Panc1 (cell line): ENCODE results near the gene FAM174C.

Experiments used
- CTCF ChIP-seq: fragments of 450-650 bp; IDR thresholded peaks from 2 replicates; pipeline ENCODE4 v1.5.1; 2017; ENCODE audit warnings: mild to moderate bottlenecking
- POLR2AphosphoS5 ChIP-seq: IDR thresholded peaks from 2 replicates; pipeline ENCODE4 v1.6.1; 2012; ENCODE audit warnings: mild to moderate bottlenecking, low read depth, low read length, moderate library complexity
- SIN3A ChIP-seq: IDR thresholded peaks from 2 replicates; pipeline ENCODE4 v1.6.1; 2012; ENCODE audit warnings: low read depth, mild to moderate bottlenecking, low read length, moderate library complexity, borderline replicate concordance; ENCODE audit not compliant: insufficient read depth
- TF ChIP-seq, protein P1 (sequence below), 2 experiments: IDR thresholded peaks; 2 replicates each; pipeline ENCODE4 v1.6.1; 2011 to 2012; ENCODE audit warnings: low read depth in 2 of 2, control low read depth in 1 of 2, low read length in 1 of 2, mild to moderate bottlenecking in 1 of 2, moderate library complexity in 1 of 2; ENCODE audit not compliant: insufficient read depth in 1 of 2

DNA sequence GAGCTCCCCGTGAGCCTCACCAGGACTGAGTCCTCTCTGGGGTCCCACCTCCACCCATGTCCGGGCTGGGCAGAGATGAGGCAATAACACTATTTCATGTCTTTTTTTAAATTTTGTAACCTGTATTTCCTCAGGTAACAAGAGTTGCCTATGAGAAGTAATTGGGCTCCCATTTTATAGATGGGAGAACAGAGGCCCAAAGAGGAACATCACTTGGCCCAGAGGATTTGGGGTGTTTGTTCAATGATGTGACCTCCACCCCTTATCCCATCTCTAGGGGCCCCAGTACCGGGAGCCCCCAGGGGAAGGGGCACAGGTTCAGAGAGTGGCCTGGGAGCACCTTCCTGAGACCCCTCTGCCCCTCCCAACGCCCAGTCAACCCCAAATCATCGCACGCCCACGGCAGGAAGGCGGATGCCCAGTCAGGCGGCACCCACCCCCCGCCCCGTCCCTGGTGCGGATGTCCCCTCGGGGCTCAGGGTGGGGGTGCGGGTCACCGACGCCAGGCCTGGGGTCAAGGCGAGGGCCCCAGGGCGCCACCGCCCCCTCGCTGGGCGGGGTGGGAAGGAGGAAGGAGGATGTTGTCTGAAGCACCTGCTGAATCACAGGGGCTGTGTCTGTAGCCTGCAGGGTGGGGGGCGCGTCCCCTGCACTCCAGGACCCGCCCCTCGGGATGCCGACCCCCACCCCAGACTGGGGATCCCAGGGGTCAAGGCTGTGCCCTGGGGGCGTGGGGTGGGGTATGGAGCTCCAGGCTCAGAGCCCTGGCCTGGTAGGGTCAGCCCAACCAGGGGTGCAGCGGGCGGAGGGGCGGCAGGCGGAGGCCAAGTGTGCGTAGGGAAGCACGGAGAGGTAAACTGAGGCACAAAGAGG is 15.2 kb upstream of the FAM174C start:
- TF ChIP-seq CTCF: no peak
- TF ChIP-seq POLR2AphosphoS5: no peak
- TF ChIP-seq, protein P1, sequence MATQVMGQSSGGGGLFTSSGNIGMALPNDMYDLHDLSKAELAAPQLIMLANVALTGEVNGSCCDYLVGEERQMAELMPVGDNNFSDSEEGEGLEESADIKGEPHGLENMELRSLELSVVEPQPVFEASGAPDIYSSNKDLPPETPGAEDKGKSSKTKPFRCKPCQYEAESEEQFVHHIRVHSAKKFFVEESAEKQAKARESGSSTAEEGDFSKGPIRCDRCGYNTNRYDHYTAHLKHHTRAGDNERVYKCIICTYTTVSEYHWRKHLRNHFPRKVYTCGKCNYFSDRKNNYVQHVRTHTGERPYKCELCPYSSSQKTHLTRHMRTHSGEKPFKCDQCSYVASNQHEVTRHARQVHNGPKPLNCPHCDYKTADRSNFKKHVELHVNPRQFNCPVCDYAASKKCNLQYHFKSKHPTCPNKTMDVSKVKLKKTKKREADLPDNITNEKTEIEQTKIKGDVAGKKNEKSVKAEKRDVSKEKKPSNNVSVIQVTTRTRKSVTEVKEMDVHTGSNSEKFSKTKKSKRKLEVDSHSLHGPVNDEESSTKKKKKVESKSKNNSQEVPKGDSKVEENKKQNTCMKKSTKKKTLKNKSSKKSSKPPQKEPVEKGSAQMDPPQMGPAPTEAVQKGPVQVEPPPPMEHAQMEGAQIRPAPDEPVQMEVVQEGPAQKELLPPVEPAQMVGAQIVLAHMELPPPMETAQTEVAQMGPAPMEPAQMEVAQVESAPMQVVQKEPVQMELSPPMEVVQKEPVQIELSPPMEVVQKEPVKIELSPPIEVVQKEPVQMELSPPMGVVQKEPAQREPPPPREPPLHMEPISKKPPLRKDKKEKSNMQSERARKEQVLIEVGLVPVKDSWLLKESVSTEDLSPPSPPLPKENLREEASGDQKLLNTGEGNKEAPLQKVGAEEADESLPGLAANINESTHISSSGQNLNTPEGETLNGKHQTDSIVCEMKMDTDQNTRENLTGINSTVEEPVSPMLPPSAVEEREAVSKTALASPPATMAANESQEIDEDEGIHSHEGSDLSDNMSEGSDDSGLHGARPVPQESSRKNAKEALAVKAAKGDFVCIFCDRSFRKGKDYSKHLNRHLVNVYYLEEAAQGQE (IDR thresholded peaks at IDR 0.05; ENCODE audit: insufficient read depth in 1 of 2, low read depth in 2 of 2, low read length in 1 of 2): no peak
- TF ChIP-seq SIN3A: no peak
